ENCODE results near the gene ADGRV1.

ADGRV1 gene

GRCh38 chr5:91069364-91069763 lies 510.8 kb downstream of the ADGRV1 start:
- DNase-seq (ENCODE audit: extremely low read depth, low read depth) = no peak
- no peak overlapping the region for H3K4me3 ChIP-seq (replicated peaks; ENCODE audit: low read depth, low read length)
- no peak for TF ChIP-seq CTCF (IDR thresholded peaks at IDR 0.05; ENCODE audit: low read depth, low read length, missing control alignments)

- TF ChIP-seq CTCF (IDR thresholded peaks at IDR 0.05; ENCODE audit: low read depth, low read length, missing control alignments) = no peak
- DNase-seq (ENCODE audit: extremely low read depth, low read depth) = no peak
- H3K4me3 ChIP-seq (replicated peaks; ENCODE audit: low read depth, low read length) = no peak overlapping the region
Measured at GRCh38 chr5:91070761-91071550, 512.4 kb downstream of the ADGRV1 start.

- H3K4me3 ChIP-seq (replicated peaks; ENCODE audit: low read depth, low read length) = no peak overlapping the region
- DNase-seq (ENCODE audit: extremely low read depth, low read depth) = no peak
- TF ChIP-seq CTCF (IDR thresholded peaks at IDR 0.05; ENCODE audit: low read depth, low read length, missing control alignments) = no peak
Measured at GRCh38 chr5:91072881-91073280, 514.3 kb downstream of the ADGRV1 start.

GRCh38 chr5:91074615-91075014 lies 516.0 kb downstream of the ADGRV1 start:
- no peak for DNase-seq (ENCODE audit: extremely low read depth, low read depth)
- no peak for TF ChIP-seq CTCF (IDR thresholded peaks at IDR 0.05; ENCODE audit: low read depth, low read length, missing control alignments)
- H3K4me3 ChIP-seq (replicated peaks; ENCODE audit: low read depth, low read length) = no peak overlapping the region

GRCh38 chr5:91076138-91076537 lies 517.5 kb downstream of the ADGRV1 start:
- no peak for TF ChIP-seq CTCF (IDR thresholded peaks at IDR 0.05; ENCODE audit: low read depth, low read length, missing control alignments)
- DNase-seq (ENCODE audit: extremely low read depth, low read depth) = no peak

GRCh38 chr5:91077623-91078022 lies 519.0 kb downstream of the ADGRV1 start:
- no peak for DNase-seq (ENCODE audit: extremely low read depth, low read depth)
- H3K4me3 ChIP-seq (replicated peaks; ENCODE audit: low read depth, low read length) = no peak overlapping the region
- no peak for TF ChIP-seq CTCF (IDR thresholded peaks at IDR 0.05; ENCODE audit: low read depth, low read length, missing control alignments)

More at GRCh38 chr5:91076138-91076537, 517.5 kb downstream of the ADGRV1 start:
- H3K4me3 ChIP-seq (replicated peaks; ENCODE audit: low read depth, low read length) = no peak overlapping the region
